CD4-positive, alpha-beta T cell (primary cell): ENCODE data around the gene PTPRM. TPM values are rescaled to one million over a fixed set of nuclear protein-coding genes. Genes with fewer than 3 reads are reported as not detected.

Experiments
- ATAC-seq: fragments of 200-7000 bp; cut with Tn5 transposase; one replicate; pipeline ENCODE4 v1.10.0; 2022; ENCODE audit warnings: mild to moderate bottlenecking; ENCODE audit not compliant: poor library complexity
- CTCF ChIA-PET: fragments of 350-600 bp; sonication (Branson Sonifier 250); formaldehyde crosslinking; loops from one replicate; lab custom pipeline; 2021; ENCODE audit warnings: antibody characterized with exemption, inconsistent platforms; lab: Charles Lee
- POLR2A ChIA-PET: fragments of 350-600 bp; sonication (Branson Sonifier 250); formaldehyde crosslinking; loops from one replicate; lab custom pipeline; 2021; ENCODE audit warnings: antibody characterized with exemption, inconsistent platforms; lab: Charles Lee
- DNase-seq, 14 experiments: peaks; one replicate each; pipeline ENCODE4 v3.0.0-alpha.2; 2013 to 2020; ENCODE audit warnings: mixed read lengths in 2 of 14
- H3K27ac ChIP-seq, 2 donors: one replicate each; pipeline versions ENCODE4 v1.5.1 to v1.7.0; 2013; ENCODE audit warnings: low read length in 2 of 2, low read depth in 1 of 2, mild to moderate bottlenecking in 1 of 2
- H3K27me3 ChIP-seq, 2 experiments: 1 replicate in 1 of 2; 2 replicates in 1 of 2; pipeline versions ENCODE4 v1.6.1 to v1.7.0; 2013; ENCODE audit warnings: low read length in 2 of 2, control low read depth in 1 of 2, mild to moderate bottlenecking in 1 of 2, moderate library complexity in 1 of 2; ENCODE audit not compliant: insufficient read depth in 2 of 2, control insufficient read depth in 1 of 2
- H3K36me3 ChIP-seq: one replicate; pipeline ENCODE4 v1.6.1; 2013; ENCODE audit warnings: low read length, control low read depth; ENCODE audit not compliant: insufficient read depth
- H3K4me1 ChIP-seq: one replicate; pipeline ENCODE4 v1.6.1; 2013; ENCODE audit warnings: low read length, control low read depth; ENCODE audit not compliant: insufficient read depth
- H3K4me3 ChIP-seq: one replicate; pipeline ENCODE4 v1.5.1; 2013; ENCODE audit warnings: mild to moderate bottlenecking, low read length, moderate library complexity
- H3K9me3 ChIP-seq, 2 experiments: 1 replicate in 1 of 2; 2 replicates in 1 of 2; pipeline versions ENCODE4 v1.6.1 to v1.7.0; 2013; ENCODE audit warnings: low read length in 2 of 2, mild to moderate bottlenecking in 2 of 2, control low read depth in 1 of 2, moderate library complexity in 1 of 2; ENCODE audit not compliant: control insufficient read depth in 1 of 2, insufficient read depth in 1 of 2
- H3K27ac Mint-ChIP-seq: one replicate; pipeline ENCODE4 v1.8.0; 2020; ENCODE audit warnings: mixed read lengths
- H3K27me3 Mint-ChIP-seq: one replicate; pipeline ENCODE4 v1.8.0; 2021; ENCODE audit warnings: mixed read lengths
- H3K36me3 Mint-ChIP-seq: one replicate; pipeline ENCODE4 v1.8.0; 2021; ENCODE audit warnings: low read depth, mixed read lengths
- H3K4me1 Mint-ChIP-seq: one replicate; pipeline ENCODE4 v1.8.0; 2021; ENCODE audit warnings: low read depth, mixed read lengths
- H3K4me3 Mint-ChIP-seq: one replicate; pipeline ENCODE4 v1.8.0; 2020; ENCODE audit warnings: mild to moderate bottlenecking, mixed read lengths
- H3K9me3 Mint-ChIP-seq: one replicate; pipeline ENCODE4 v1.8.0; 2020; ENCODE audit warnings: mixed read lengths
- intact Hi-C, 2 experiments: fragments of 100-400 bp; cut with DNase I in 1 of 2; cut with micrococcal nuclease in 1 of 2; formaldehyde crosslinking; loops; one replicate each; pipeline versions ENCODE4 v1.15.1 to v1.9.0; 2023 to 2025; cut with DNase I, micrococcal nuclease
- total RNA-seq, 174 experiments: library from RNA in 2 of 174; stranded (reverse) in 2 of 174; gene quantifications; one replicate each; pipeline ENCODE4 v1.2.3 and lab custom pipeline; 2021 to 2026
- TF ChIP-seq, protein P1 (sequence below): fragments of 200-600 bp; IDR thresholded peaks from one replicate; pipeline ENCODE4 v1.8.0; 2022; ENCODE audit warnings: antibody characterized with exemption, mild to moderate bottlenecking

The PTPRM gene
- total RNA-seq, 2 experiments from 2014 or later, result 21.7 to 21.9 TPM

- H3K9me3 ChIP-seq, result no peaks in the 10 kb centered on the region
- H3K4me1 ChIP-seq, result no peaks in the 10 kb centered on the region
- H3K27ac ChIP-seq, result no peak overlapping the region
- Mint-ChIP-seq H3K27me3 (no peaks in the 10 kb centered on the region), H3K36me3 (no peaks in the 10 kb centered on the region), H3K4me1 (no peaks in the 10 kb centered on the region), H3K4me3 (no peak overlapping the region), H3K27ac (no peak overlapping the region), H3K9me3 (no peaks in the 10 kb centered on the region)
- POLR2A ChIA-PET, result no interaction called here
- no peak for DNase-seq
- H3K27me3 ChIP-seq, result no peaks in the 10 kb centered on the region
- CTCF ChIA-PET, result interaction anchor here (0.6 kb wide), 1 partner anchor 71 kb away, joined by 4 read pairs; no protein-coding TSS in a partner anchor
- intact Hi-C loops, result no loop called here
- ATAC-seq, result no peak
- TF ChIP-seq, protein P1, sequence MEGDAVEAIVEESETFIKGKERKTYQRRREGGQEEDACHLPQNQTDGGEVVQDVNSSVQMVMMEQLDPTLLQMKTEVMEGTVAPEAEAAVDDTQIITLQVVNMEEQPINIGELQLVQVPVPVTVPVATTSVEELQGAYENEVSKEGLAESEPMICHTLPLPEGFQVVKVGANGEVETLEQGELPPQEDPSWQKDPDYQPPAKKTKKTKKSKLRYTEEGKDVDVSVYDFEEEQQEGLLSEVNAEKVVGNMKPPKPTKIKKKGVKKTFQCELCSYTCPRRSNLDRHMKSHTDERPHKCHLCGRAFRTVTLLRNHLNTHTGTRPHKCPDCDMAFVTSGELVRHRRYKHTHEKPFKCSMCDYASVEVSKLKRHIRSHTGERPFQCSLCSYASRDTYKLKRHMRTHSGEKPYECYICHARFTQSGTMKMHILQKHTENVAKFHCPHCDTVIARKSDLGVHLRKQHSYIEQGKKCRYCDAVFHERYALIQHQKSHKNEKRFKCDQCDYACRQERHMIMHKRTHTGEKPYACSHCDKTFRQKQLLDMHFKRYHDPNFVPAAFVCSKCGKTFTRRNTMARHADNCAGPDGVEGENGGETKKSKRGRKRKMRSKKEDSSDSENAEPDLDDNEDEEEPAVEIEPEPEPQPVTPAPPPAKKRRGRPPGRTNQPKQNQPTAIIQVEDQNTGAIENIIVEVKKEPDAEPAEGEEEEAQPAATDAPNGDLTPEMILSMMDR, result no peak
- no peaks in the 10 kb centered on the region for H3K36me3 ChIP-seq
- no peak overlapping the region for H3K4me3 ChIP-seq
These were observed 627.3 kb downstream of the PTPRM start for GRCh38 chr18:8194431-8194830.

DNA sequence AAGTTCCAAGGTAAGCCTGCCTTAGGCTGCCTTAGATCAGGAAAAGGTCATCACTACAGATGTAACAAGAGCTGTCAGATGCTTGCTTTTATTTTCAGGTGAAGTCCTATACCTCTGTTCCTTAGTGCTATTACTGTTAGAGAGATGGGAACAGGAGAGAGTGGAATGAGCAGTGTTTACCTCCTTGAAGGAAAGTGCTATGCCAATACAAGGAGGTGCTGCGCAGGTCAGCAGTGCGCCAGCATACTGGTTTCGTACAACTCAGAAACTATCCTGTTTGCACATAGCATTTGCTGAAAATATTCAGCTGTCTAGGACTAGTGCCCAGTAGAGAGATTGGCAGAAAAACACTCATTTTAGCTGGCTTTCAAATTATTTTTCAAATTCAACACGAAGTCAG is 629.1 kb downstream of the PTPRM start:
- Histone ChIP-seq H3K4me3 (no peak overlapping the region), H3K4me1 (no peaks in the 10 kb centered on the region), H3K36me3 (no peaks in the 10 kb centered on the region), H3K27ac (no peak overlapping the region), H3K9me3 (peaks cover 0 to 5% of the 10 kb centered on the region in 2 experiments), H3K27me3 (no peaks in the 10 kb centered on the region)
- Mint-ChIP-seq H3K27me3 (no peaks in the 10 kb centered on the region), H3K36me3 (no peaks in the 10 kb centered on the region), H3K4me3 (no peak overlapping the region), H3K4me1 (no peaks in the 10 kb centered on the region), H3K9me3 (no peaks in the 10 kb centered on the region), H3K27ac (no peak overlapping the region)
- intact Hi-C loops, result no loop called here
- CTCF ChIA-PET, result no interaction called here
- DNase-seq (no peak), ATAC-seq (no peak)
- POLR2A ChIA-PET, result no interaction called here
- TF ChIP-seq, protein P1, result no peak

DNA sequence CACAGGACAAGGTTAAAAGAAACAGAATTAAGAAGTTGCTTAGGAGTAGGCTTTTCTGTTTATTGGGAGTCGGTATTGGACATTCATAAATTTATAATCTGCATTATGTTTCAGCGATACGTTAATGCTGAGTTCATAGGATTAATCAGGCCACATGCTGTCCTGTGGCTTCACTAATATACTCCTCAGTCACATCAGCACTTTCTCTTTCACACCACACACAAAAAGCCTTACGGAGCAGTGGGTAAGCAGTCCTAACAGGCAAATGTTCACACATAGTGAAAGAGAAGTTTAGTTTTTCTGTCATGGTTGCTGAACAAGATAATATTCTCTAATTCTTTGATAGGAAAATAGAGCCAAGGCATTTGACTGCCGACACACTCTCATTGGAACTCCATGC is 630.4 kb downstream of the PTPRM start:
- Mint-ChIP-seq H3K27me3 (no peaks in the 10 kb centered on the region), H3K9me3 (no peaks in the 10 kb centered on the region), H3K4me3 (no peak overlapping the region), H3K4me1 (no peaks in the 10 kb centered on the region), H3K27ac (no peak overlapping the region), H3K36me3 (no peaks in the 10 kb centered on the region)
- ChIA-PET CTCF (no interaction called here), POLR2A (no interaction called here)
- Histone ChIP-seq H3K4me3 (no peak overlapping the region), H3K4me1 (no peaks in the 10 kb centered on the region), H3K36me3 (no peaks in the 10 kb centered on the region), H3K27me3 (no peaks in the 10 kb centered on the region), H3K27ac (no peak overlapping the region), H3K9me3 (peaks cover 0 to 5% of the 10 kb centered on the region in 2 experiments)
- DNase-seq, result no peak
- intact Hi-C loops, result no loop called here
- TF ChIP-seq, protein P1, result no peak
- no peak for ATAC-seq
